ENCODE results near the gene POU2F1.

DNA sequence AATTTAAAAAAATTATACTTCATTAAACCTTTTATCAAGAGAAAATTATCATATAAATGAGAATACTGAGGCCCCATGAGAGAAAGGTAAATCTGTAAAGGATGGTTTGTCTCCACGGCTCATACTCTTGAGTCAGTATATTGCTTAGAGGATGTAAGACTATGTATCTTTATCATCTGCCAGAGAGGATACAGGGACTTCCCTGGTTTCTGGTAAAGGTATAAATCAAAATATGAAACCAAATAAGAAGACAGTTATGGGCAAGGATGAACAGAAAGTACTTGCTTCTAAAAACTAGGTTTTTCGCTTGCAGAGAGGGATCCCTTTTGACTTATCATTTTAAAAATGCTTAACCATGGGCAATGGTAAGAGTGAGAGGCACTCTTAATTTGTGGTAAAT, 112.4 kb downstream of the POU2F1 start:
- TF ChIP-seq, protein P1, sequence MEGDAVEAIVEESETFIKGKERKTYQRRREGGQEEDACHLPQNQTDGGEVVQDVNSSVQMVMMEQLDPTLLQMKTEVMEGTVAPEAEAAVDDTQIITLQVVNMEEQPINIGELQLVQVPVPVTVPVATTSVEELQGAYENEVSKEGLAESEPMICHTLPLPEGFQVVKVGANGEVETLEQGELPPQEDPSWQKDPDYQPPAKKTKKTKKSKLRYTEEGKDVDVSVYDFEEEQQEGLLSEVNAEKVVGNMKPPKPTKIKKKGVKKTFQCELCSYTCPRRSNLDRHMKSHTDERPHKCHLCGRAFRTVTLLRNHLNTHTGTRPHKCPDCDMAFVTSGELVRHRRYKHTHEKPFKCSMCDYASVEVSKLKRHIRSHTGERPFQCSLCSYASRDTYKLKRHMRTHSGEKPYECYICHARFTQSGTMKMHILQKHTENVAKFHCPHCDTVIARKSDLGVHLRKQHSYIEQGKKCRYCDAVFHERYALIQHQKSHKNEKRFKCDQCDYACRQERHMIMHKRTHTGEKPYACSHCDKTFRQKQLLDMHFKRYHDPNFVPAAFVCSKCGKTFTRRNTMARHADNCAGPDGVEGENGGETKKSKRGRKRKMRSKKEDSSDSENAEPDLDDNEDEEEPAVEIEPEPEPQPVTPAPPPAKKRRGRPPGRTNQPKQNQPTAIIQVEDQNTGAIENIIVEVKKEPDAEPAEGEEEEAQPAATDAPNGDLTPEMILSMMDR (IDR thresholded peaks at IDR 0.05; ENCODE audit: extremely low read depth in 1 of 2, insufficient read depth in 1 of 2, low read depth in 1 of 2, low read length in 2 of 2), result no peak
- TF ChIP-seq MYC (IDR thresholded peaks at IDR 0.05; ENCODE audit: low read depth, low read length) (no peak), EZH2 (IDR thresholded peaks at IDR 0.05; ENCODE audit: borderline replicate concordance, low read depth, low read length, severe bottlenecking) (no peak), POLR2AphosphoS5 (IDR thresholded peaks at IDR 0.05; ENCODE audit: insufficient read depth, low read depth, low read length) (no peak), POLR2A (IDR thresholded peaks at IDR 0.05; ENCODE audit: low read depth, low read length) (no peak), GATA2 (IDR thresholded peaks at IDR 0.05; ENCODE audit: insufficient read depth, insufficient read length, low read depth, low read length) (no peak)
- TF ChIP-seq, protein P2, sequence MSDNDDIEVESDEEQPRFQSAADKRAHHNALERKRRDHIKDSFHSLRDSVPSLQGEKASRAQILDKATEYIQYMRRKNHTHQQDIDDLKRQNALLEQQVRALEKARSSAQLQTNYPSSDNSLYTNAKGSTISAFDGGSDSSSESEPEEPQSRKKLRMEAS (IDR thresholded peaks at IDR 0.05; ENCODE audit: insufficient read depth, insufficient read length), result no peak
